SK-N-SH (cell line): Measurements from ENCODE around the gene AGAP1. TPM values are rescaled to one million over a fixed set of nuclear protein-coding genes. Genes with fewer than 3 reads are reported as not detected.

ENCODE experiments used
- CTCF ChIA-PET: fragments of 300-600, 350-600 bp; formaldehyde crosslinking; extraction: SDS; loops from one replicate; lab custom pipeline; 2021; lab: Yijun Ruan, JAX
- POLR2A ChIA-PET: fragments of 350-600 bp; sonication (Branson Sonifier 250); formaldehyde crosslinking; extraction: SDS; loops from one replicate; lab custom pipeline; 2020; ENCODE audit warnings: antibody characterized with exemption, inconsistent platforms; lab: Yijun Ruan, JAX
- DNase-seq: peaks from one replicate; pipeline ENCODE4 v3.0.0; 2012
- H2AFZ ChIP-seq: fragments of 200-600 bp; sonication (generic); 2 replicates; pipeline ENCODE4 v1.8.1; 2016; ENCODE audit warnings: antibody characterized with exemption, mild to moderate bottlenecking, low read depth
- H3F3A ChIP-seq: fragments of 200-600 bp; sonication (generic); replicated peaks from 2 replicates; pipeline ENCODE3; 2016; ENCODE audit warnings: antibody characterized with exemption, mild to moderate bottlenecking; ENCODE audit not compliant: insufficient read depth
- H3K27ac ChIP-seq, 2 experiments: fragments of 200-500 bp in 1 of 2; fragments of 200-600 bp in 1 of 2; sonication (Bioruptor generic) in 1 of 2; sonication (generic), shearing (Covaris generic) in 1 of 2; 2 replicates each; pipeline versions ENCODE4 v1.5.1 to v1.6.1; 2014 to 2016; ENCODE audit warnings: low read depth in 2 of 2, inconsistent platforms in 1 of 2, low read length in 1 of 2, mild to moderate bottlenecking in 1 of 2, mixed read lengths in 1 of 2
- H3K27me3 ChIP-seq: fragments of 200-600 bp; sonication (generic), shearing (Covaris generic); 2 replicates; pipeline ENCODE4 v1.6.1; 2016; ENCODE audit warnings: mixed run types; ENCODE audit not compliant: insufficient read depth
- H3K36me3 ChIP-seq, 2 experiments: fragments of 200-500 bp in 1 of 2; fragments of 200-600 bp in 1 of 2; sonication (Bioruptor generic) in 1 of 2; sonication (generic) in 1 of 2; replicated peaks in 1 of 2; 2 replicates each; pipeline versions ENCODE3 to v1.5.1; 2014 to 2016; ENCODE audit warnings: low read length in 1 of 2, mild to moderate bottlenecking in 1 of 2; ENCODE audit not compliant: insufficient read depth in 2 of 2, control insufficient read depth in 1 of 2
- H3K4me1 ChIP-seq, 2 experiments: fragments of 200-500 bp in 1 of 2; fragments of 200-600 bp in 1 of 2; sonication (Bioruptor generic) in 1 of 2; sonication (generic), shearing (Covaris generic) in 1 of 2; 2 replicates each; pipeline versions ENCODE4 v1.5.1 to v1.6.1; 2014 to 2016; ENCODE audit warnings: low read depth in 1 of 2, low read length in 1 of 2, mixed run types in 1 of 2; ENCODE audit not compliant: insufficient read depth in 2 of 2, control insufficient read depth in 1 of 2
- H3K4me2 ChIP-seq: fragments of 200-600 bp; sonication (generic), shearing (Covaris generic); 2 replicates; pipeline ENCODE4 v1.6.1; 2017; ENCODE audit warnings: mixed run types
- H3K4me3 ChIP-seq, 2 experiments: fragments of 200-500 bp in 1 of 2; fragments of 200-600 bp in 1 of 2; sonication (Bioruptor generic) in 1 of 2; sonication (generic), shearing (Covaris generic) in 1 of 2; 2 replicates each; pipeline versions ENCODE4 v1.5.1 to v1.8.1; 2014 to 2016; ENCODE audit warnings: low read depth in 2 of 2, inconsistent platforms in 1 of 2, low read length in 1 of 2, mild to moderate bottlenecking in 1 of 2, mixed read lengths in 1 of 2, moderate library complexity in 1 of 2
- H3K79me2 ChIP-seq: fragments of 200-600 bp; sonication (generic); 2 replicates; pipeline ENCODE4 v1.8.1; 2017; ENCODE audit warnings: mild to moderate bottlenecking; ENCODE audit not compliant: insufficient read depth
- H3K9ac ChIP-seq: fragments of 200-600 bp; sonication (generic); 2 replicates; pipeline ENCODE4 v1.6.1; 2017; ENCODE audit warnings: mixed run types
- H3K9me2 ChIP-seq: fragments of 200-600 bp; sonication (generic); 2 replicates; pipeline ENCODE4 v1.6.1; 2017; ENCODE audit warnings: mixed run types
- H3K9me3 ChIP-seq: fragments of 200-600 bp; sonication (generic); 2 replicates; pipeline ENCODE4 v1.6.1; 2017; ENCODE audit warnings: mixed run types, mild to moderate bottlenecking, moderate library complexity
- H4K20me1 ChIP-seq: fragments of 200-600 bp; sonication (generic); 2 replicates; pipeline ENCODE4 v1.6.1; 2017; ENCODE audit warnings: mild to moderate bottlenecking, mixed run types; ENCODE audit not compliant: insufficient read depth
- CHD2 ChIP-seq: fragments of 150-350 bp; IDR thresholded peaks from 2 replicates; pipeline ENCODE4 v1.6.1; 2018; ENCODE audit warnings: low read length; ENCODE audit not compliant: partially characterized antibody
- EP300 ChIP-seq, 2 experiments: IDR thresholded peaks; 2 replicates each; pipeline versions ENCODE4 v1.4.0 to v1.6.1; 2012; ENCODE audit warnings: borderline replicate concordance in 1 of 2, low read depth in 1 of 2, low read length in 1 of 2
- FOSL2 ChIP-seq: IDR thresholded peaks from 2 replicates; pipeline ENCODE4 v1.4.0; 2012; ENCODE audit warnings: low read depth, mild to moderate bottlenecking, moderate library complexity, borderline replicate concordance
- FOXJ3 ChIP-seq: sonication (generic); formaldehyde crosslinking; IDR thresholded peaks from 2 replicates; pipeline ENCODE4 v1.5.1; 2020; ENCODE audit warnings: mild to moderate bottlenecking, missing genetic modification reagents
- FOXM1 ChIP-seq: IDR thresholded peaks from 2 replicates; pipeline ENCODE4 v1.4.0; 2012; ENCODE audit warnings: low read depth, mild to moderate bottlenecking
- GATA2 ChIP-seq: sonication (generic); formaldehyde crosslinking; IDR thresholded peaks from 2 replicates; pipeline ENCODE4 v1.5.0; 2020; ENCODE audit warnings: mild to moderate bottlenecking, missing genetic modification reagents
- MXI1 ChIP-seq: IDR thresholded peaks from 2 replicates; pipeline ENCODE4 v1.6.1; 2012; ENCODE audit warnings: mild to moderate bottlenecking, low read depth, low read length, improper control_type of control experiment
- NFIC ChIP-seq: IDR thresholded peaks from 2 replicates; pipeline ENCODE4 v1.4.0; 2012; ENCODE audit warnings: borderline replicate concordance
- NRF1 ChIP-seq: IDR thresholded peaks from 2 replicates; pipeline ENCODE4 v1.6.1; 2012; ENCODE audit warnings: low read depth, mild to moderate bottlenecking, low read length
- RCOR1 ChIP-seq: fragments of 150-350 bp; IDR thresholded peaks from 2 replicates; pipeline ENCODE4 v1.6.1; 2017; ENCODE audit warnings: antibody characterized with exemption, low read length
- SIN3A ChIP-seq: IDR thresholded peaks from 2 replicates; pipeline ENCODE4 v1.6.1; 2012; ENCODE audit warnings: low read depth, mild to moderate bottlenecking, low read length, moderate library complexity, borderline replicate concordance
- TEAD4 ChIP-seq: IDR thresholded peaks from 2 replicates; pipeline ENCODE4 v1.4.0; 2012; ENCODE audit warnings: mild to moderate bottlenecking, borderline replicate concordance; ENCODE audit not compliant: insufficient read depth
- USF1 ChIP-seq: IDR thresholded peaks from 2 replicates; pipeline ENCODE4 v1.4.0; 2012; ENCODE audit warnings: low read depth, borderline replicate concordance
- WGBS: methylation state at CpG from one replicate; pipeline ENCODE4 v1.1.6; 2017; ENCODE audit warnings: low lambda C conversion rate; 5-methylcytosine and 5-hydroxymethylcytosine counted together
- polyA plus RNA-seq, 3 experiments: library from polyadenylated mRNA; depleted of rRNA; stranded (reverse); fragments of >200 nt; gene quantifications; 2 replicates each; pipeline ENCODE4 v1.2.3, GENCODE V29; 2012
- TF ChIP-seq, protein P1 (sequence below): IDR thresholded peaks from 2 replicates; pipeline ENCODE4 v1.6.1; 2012; ENCODE audit warnings: mild to moderate bottlenecking, low read depth, low read length, moderate library complexity

The AGAP1 gene
- polyA plus RNA-seq, 1 of the 3 experiments (the other 2 are of a cell fraction), result 8.8 TPM

GRCh38 chr2:235966932-235967757, 473.3 kb downstream of the AGAP1 start:
- Histone ChIP-seq H3K9me3 (no peaks in the 10 kb centered on the region), H2AFZ (no peak overlapping the region), H3K36me3 (peaks cover 0 to 10% of the 10 kb centered on the region in 2 experiments), H4K20me1 (no peaks in the 10 kb centered on the region), H3K27ac (no peak overlapping the region), H3K4me2 (no peak overlapping the region), H3K9ac (no peak overlapping the region), H3K27me3 (no peaks in the 10 kb centered on the region), H3K4me1 (peaks cover 0 to 4% of the 10 kb centered on the region in 2 experiments; a peak in 1 of 4 replicates), H3K9me2 (no peaks in the 10 kb centered on the region), H3K4me3 (no peak overlapping the region), H3F3A (no peaks in the 10 kb centered on the region), H3K79me2 (no peaks in the 10 kb centered on the region)
- DNase-seq, result no peak
- CTCF ChIA-PET, result no interaction called here
- POLR2A ChIA-PET, result no interaction called here
- 94% methylated on average over 26 of the region's 26 CpGs for WGBS
- TF ChIP-seq CHD2 (no peak), FOXJ3 (CRISPR knock-in tag) (no peak), RCOR1 (no peak), FOSL2 (no peak), NFIC (no peak), EP300 (IDR thresholded peaks at IDR 0.05; ENCODE audit: borderline replicate concordance in 1 of 2, low read depth in 1 of 2, low read length in 1 of 2) (no peak), USF1 (no peak), GATA2 (CRISPR knock-in tag) (no peak), MXI1 (no peak), FOXM1 (no peak), TEAD4 (no peak), NRF1 (no peak), SIN3A (no peak)
- TF ChIP-seq, protein P1, sequence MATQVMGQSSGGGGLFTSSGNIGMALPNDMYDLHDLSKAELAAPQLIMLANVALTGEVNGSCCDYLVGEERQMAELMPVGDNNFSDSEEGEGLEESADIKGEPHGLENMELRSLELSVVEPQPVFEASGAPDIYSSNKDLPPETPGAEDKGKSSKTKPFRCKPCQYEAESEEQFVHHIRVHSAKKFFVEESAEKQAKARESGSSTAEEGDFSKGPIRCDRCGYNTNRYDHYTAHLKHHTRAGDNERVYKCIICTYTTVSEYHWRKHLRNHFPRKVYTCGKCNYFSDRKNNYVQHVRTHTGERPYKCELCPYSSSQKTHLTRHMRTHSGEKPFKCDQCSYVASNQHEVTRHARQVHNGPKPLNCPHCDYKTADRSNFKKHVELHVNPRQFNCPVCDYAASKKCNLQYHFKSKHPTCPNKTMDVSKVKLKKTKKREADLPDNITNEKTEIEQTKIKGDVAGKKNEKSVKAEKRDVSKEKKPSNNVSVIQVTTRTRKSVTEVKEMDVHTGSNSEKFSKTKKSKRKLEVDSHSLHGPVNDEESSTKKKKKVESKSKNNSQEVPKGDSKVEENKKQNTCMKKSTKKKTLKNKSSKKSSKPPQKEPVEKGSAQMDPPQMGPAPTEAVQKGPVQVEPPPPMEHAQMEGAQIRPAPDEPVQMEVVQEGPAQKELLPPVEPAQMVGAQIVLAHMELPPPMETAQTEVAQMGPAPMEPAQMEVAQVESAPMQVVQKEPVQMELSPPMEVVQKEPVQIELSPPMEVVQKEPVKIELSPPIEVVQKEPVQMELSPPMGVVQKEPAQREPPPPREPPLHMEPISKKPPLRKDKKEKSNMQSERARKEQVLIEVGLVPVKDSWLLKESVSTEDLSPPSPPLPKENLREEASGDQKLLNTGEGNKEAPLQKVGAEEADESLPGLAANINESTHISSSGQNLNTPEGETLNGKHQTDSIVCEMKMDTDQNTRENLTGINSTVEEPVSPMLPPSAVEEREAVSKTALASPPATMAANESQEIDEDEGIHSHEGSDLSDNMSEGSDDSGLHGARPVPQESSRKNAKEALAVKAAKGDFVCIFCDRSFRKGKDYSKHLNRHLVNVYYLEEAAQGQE, result no peak
